ENCODE data around the gene IL18.
A peak's percentile ranks its signal among the peaks of the same experiment; 100 is the strongest.

IL18 gene

GRCh38 chr11:112159098-112160065 lies 4.5 kb downstream of the IL18 start:
- H3K4me3 Mint-ChIP-seq = no peak overlapping the region
- H3K27ac Mint-ChIP-seq = no peak overlapping the region
- no peaks in the 10 kb centered on the region for H3K36me3 Mint-ChIP-seq
- ATAC-seq (no peak), DNase-seq (ENCODE audit: low spot score in 2 of 2) (no peak)
- H3K4me1 Mint-ChIP-seq = no peaks in the 10 kb centered on the region
- no peaks in the 10 kb centered on the region for H3K9me3 Mint-ChIP-seq

- no peak overlapping the region for H3K4me3 Mint-ChIP-seq
- DNase-seq (ENCODE audit: low spot score in 2 of 2) (no peak), ATAC-seq (peak; percentile 98)
- no peaks in the 10 kb centered on the region for H3K9me3 Mint-ChIP-seq
- no peaks in the 10 kb centered on the region for H3K36me3 Mint-ChIP-seq
- no peaks in the 10 kb centered on the region for H3K4me1 Mint-ChIP-seq
- H3K27ac Mint-ChIP-seq = no peak overlapping the region
Observed at GRCh38 chr11:112156956-112157766, 6.7 kb downstream of the IL18 start.

GRCh38 chr11:112156153-112156955 lies 7.5 kb downstream of the IL18 start:
- H3K9me3 Mint-ChIP-seq = no peaks in the 10 kb centered on the region
- H3K4me1 Mint-ChIP-seq = no peaks in the 10 kb centered on the region
- H3K36me3 Mint-ChIP-seq = no peaks in the 10 kb centered on the region
- ATAC-seq = no peak
- H3K27ac Mint-ChIP-seq = no peak overlapping the region
- no peak overlapping the region for H3K4me3 Mint-ChIP-seq
- DNase-seq (ENCODE audit: low spot score in 2 of 2) = no peak

- H3K9me3 Mint-ChIP-seq = no peaks in the 10 kb centered on the region
- H3K4me3 Mint-ChIP-seq = no peak overlapping the region
- no peak for ATAC-seq
Observed at GRCh38 chr11:112150517-112150916, 13.4 kb downstream of the IL18 start.

GRCh38 chr11:112143597-112143996 lies 20.3 kb downstream of the IL18 start:
- no peak for ATAC-seq
- H3K36me3 Mint-ChIP-seq = no peaks in the 10 kb centered on the region
- no peaks in the 10 kb centered on the region for H3K4me1 Mint-ChIP-seq
- no peak overlapping the region for H3K27ac Mint-ChIP-seq
- peaks cover 2% of the 10 kb centered on the region for H3K9me3 Mint-ChIP-seq
- DNase-seq (ENCODE audit: low spot score in 2 of 2) = no peak
- no peak overlapping the region for H3K4me3 Mint-ChIP-seq

More at GRCh38 chr11:112150517-112150916, 13.4 kb downstream of the IL18 start:
- H3K4me1 Mint-ChIP-seq = no peaks in the 10 kb centered on the region
- no peaks in the 10 kb centered on the region for H3K36me3 Mint-ChIP-seq
- no peak overlapping the region for H3K27ac Mint-ChIP-seq
- no peak for DNase-seq (ENCODE audit: low spot score in 2 of 2)

- Mint-ChIP-seq H3K9me3 (no peaks in the 10 kb centered on the region), H3K36me3 (no peaks in the 10 kb centered on the region), H3K4me1 (peaks cover 6% of the 10 kb centered on the region), H3K4me3 (no peak overlapping the region), H3K27ac (no peak overlapping the region)
- ATAC-seq = no peak
- DNase-seq (ENCODE audit: low spot score in 2 of 2) = no peak
Observed at GRCh38 chr11:112134473-112134872, 29.4 kb downstream of the IL18 start.

- H3K27ac Mint-ChIP-seq = no peak overlapping the region
- H3K4me1 Mint-ChIP-seq = peaks cover 6% of the 10 kb centered on the region
- ATAC-seq = no peak
- no peaks in the 10 kb centered on the region for H3K36me3 Mint-ChIP-seq
- no peak for DNase-seq (ENCODE audit: low spot score in 2 of 2)
- H3K4me3 Mint-ChIP-seq = no peak overlapping the region
- no peaks in the 10 kb centered on the region for H3K9me3 Mint-ChIP-seq
Observed at GRCh38 chr11:112132737-112133136, 31.2 kb downstream of the IL18 start.

GRCh38 chr11:112129656-112130055 lies 34.2 kb downstream of the IL18 start:
- H3K4me1 Mint-ChIP-seq = peaks cover 6% of the 10 kb centered on the region
- ATAC-seq = no peak

GRCh38 chr11:112128483-112129121 lies 35.3 kb downstream of the IL18 start:
- H3K9me3 Mint-ChIP-seq = no peaks in the 10 kb centered on the region
- no peak for ATAC-seq
- no peak overlapping the region for H3K4me3 Mint-ChIP-seq
- no peaks in the 10 kb centered on the region for H3K36me3 Mint-ChIP-seq
- peaks cover 6% of the 10 kb centered on the region for H3K4me1 Mint-ChIP-seq
- no peak overlapping the region for H3K27ac Mint-ChIP-seq
- DNase-seq (ENCODE audit: low spot score in 2 of 2) = no peak

More at GRCh38 chr11:112129656-112130055, 34.2 kb downstream of the IL18 start:
- no peaks in the 10 kb centered on the region for H3K9me3 Mint-ChIP-seq
- H3K27ac Mint-ChIP-seq = no peak overlapping the region
- no peak overlapping the region for H3K4me3 Mint-ChIP-seq
- no peak for DNase-seq (ENCODE audit: low spot score in 2 of 2)
- no peaks in the 10 kb centered on the region for H3K36me3 Mint-ChIP-seq

GRCh38 chr11:112127056-112127455 lies 36.8 kb downstream of the IL18 start:
- ATAC-seq (no peak), DNase-seq (ENCODE audit: low spot score in 2 of 2) (no peak)
- H3K4me1 Mint-ChIP-seq = peaks cover 5% of the 10 kb centered on the region
- H3K9me3 Mint-ChIP-seq = no peaks in the 10 kb centered on the region
- no peak overlapping the region for H3K4me3 Mint-ChIP-seq
- H3K27ac Mint-ChIP-seq = no peak overlapping the region
- no peaks in the 10 kb centered on the region for H3K36me3 Mint-ChIP-seq

- Mint-ChIP-seq H3K36me3 (no peaks in the 10 kb centered on the region), H3K9me3 (no peaks in the 10 kb centered on the region), H3K27ac (no peak overlapping the region), H3K4me3 (no peak overlapping the region), H3K4me1 (peaks cover 7% of the 10 kb centered on the region)
- ATAC-seq = no peak
- DNase-seq (ENCODE audit: low spot score in 2 of 2) = no peak
Observed at GRCh38 chr11:112123129-112123528, 40.8 kb downstream of the IL18 start.

- H3K4me3 Mint-ChIP-seq = no peak overlapping the region
- no peaks in the 10 kb centered on the region for H3K9me3 Mint-ChIP-seq
- no peak for ATAC-seq
- H3K27ac Mint-ChIP-seq = no peak overlapping the region
- no peak for DNase-seq (ENCODE audit: low spot score in 2 of 2)
- H3K4me1 Mint-ChIP-seq = peaks cover 7% of the 10 kb centered on the region
- no peaks in the 10 kb centered on the region for H3K36me3 Mint-ChIP-seq
Observed at GRCh38 chr11:112121981-112122615, 41.8 kb downstream of the IL18 start.

- Mint-ChIP-seq H3K4me3 (no peak overlapping the region), H3K36me3 (no peaks in the 10 kb centered on the region), H3K4me1 (peaks cover 7% of the 10 kb centered on the region), H3K27ac (no peak overlapping the region), H3K9me3 (no peaks in the 10 kb centered on the region)
- ATAC-seq (peak; percentile 77), DNase-seq (ENCODE audit: low spot score in 2 of 2) (no peak)
Observed at GRCh38 chr11:112118176-112118575, 45.7 kb downstream of the IL18 start.

- peaks cover 4% of the 10 kb centered on the region for H3K4me1 Mint-ChIP-seq
- no peaks in the 10 kb centered on the region for H3K9me3 Mint-ChIP-seq
Observed at GRCh38 chr11:112115386-112115785, 48.5 kb downstream of the IL18 start.

More at GRCh38 chr11:112115386-112115785, 48.5 kb downstream of the IL18 start:
- Mint-ChIP-seq H3K27ac (no peak overlapping the region), H3K36me3 (no peaks in the 10 kb centered on the region), H3K4me3 (no peak overlapping the region)
- DNase-seq (ENCODE audit: low spot score in 2 of 2) (no peak), ATAC-seq (no peak)
